ENCODE measurements around the gene NSD1. TPM values are rescaled to one million over a fixed set of nuclear protein-coding genes. Genes with fewer than 3 reads are reported as not detected.

NSD1 gene
- polyA plus RNA-seq, 4 donors, result 4.3 to 27.2 (median 11.5) TPM

DNA sequence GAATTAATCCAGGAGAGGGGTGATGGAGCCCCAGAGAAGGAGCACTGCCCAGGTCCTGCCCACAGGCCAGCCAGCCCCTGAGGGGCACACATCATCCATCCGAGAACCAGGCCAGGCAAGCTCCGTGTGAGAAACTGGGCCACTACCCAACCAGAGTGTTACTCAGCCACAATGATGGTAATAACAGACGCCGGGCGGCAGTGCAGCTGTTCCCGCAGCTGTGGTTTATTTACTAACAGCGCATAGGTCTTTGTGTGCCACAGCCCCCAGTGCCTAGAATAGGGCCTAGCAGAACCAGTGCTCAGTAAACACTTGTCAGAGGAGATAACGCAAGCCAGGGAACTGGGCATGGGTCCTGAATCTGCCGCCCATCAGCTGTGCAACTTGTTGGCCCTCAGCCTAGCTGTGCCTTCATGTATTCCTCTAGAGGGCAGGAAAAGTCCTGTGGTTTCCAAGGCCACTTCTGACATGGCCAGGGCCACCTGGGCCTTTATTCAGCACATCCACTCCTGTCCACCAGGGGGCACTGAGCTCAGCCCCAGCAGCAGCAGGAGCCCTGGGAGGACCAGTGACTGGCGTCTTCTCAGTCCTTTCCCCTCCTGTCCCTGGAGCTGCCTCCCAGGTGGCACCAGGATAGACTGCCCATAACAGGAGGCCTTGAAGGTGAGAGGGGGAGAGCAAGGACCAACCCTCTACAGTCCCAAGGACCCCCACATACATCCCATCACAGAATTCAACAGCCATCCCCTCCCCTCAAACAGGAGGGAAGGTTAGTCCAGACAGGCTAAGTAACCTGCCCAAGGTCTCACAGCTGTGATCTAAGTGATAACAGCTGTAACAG, 176.0 kb downstream of the NSD1 start:
- Histone ChIP-seq H3K4me1 (ENCODE audit: control insufficient read depth in 3 of 3, insufficient read depth in 2 of 3, low read depth in 1 of 3, low read length in 2 of 3) (peaks cover 3 to 28% (median 3%) of the 10 kb centered on the region in 3 donors), H3K27me3 (ENCODE audit: control insufficient read depth in 3 of 3, insufficient read depth in 3 of 3, low read length in 3 of 3) (no peaks in the 10 kb centered on the region), H3K36me3 (ENCODE audit: control insufficient read depth in 3 of 3, insufficient read depth in 2 of 3, low read depth in 1 of 3, low read length in 3 of 3) (peaks cover 0 to 64% (median 5%) of the 10 kb centered on the region in 3 donors), H3K27ac (ENCODE audit: low read depth in 1 of 3, low read length in 2 of 3) (no peak overlapping the region), H3K9me3 (ENCODE audit: control insufficient read depth in 2 of 2, insufficient read depth in 1 of 2, low read depth in 1 of 2, low read length in 1 of 2) (no peaks in the 10 kb centered on the region), H3K4me3 (ENCODE audit: low read depth in 1 of 3, low read length in 3 of 3) (no peak overlapping the region)
- 64 to 70% (median 65%) methylated on average over 10 of the region's 10 CpGs for WGBS, 3 donors
- no peak for FAIRE-seq
- DNase-seq, result peak; percentile 81 to 83

DNA sequence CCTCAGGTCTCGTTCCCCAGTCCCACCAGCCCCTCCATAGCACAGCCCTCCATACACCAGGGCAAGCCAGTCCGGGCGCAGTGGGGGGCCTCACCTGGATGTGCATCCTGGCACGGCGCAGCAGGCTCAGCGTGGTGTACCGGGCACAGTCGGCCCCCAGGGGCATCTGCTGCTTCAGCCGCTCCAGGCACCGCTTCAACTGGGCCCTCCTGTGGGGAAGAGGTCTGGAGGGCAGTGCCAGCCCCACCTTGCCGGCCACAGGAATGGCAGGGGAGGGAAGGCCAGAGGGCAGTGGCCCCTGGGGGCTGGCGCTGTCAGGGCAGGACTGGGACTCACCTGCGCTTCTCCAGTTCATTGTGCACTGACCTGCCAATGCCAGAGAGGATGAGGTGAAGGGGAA, 176.8 kb downstream of the NSD1 start:
- DNase-seq (no peak), FAIRE-seq (no peak)
- Histone ChIP-seq H3K4me1 (ENCODE audit: control insufficient read depth in 3 of 3, insufficient read depth in 2 of 3, low read depth in 1 of 3, low read length in 2 of 3) (peaks cover 3 to 28% (median 3%) of the 10 kb centered on the region in 3 donors), H3K27me3 (ENCODE audit: control insufficient read depth in 3 of 3, insufficient read depth in 3 of 3, low read length in 3 of 3) (no peaks in the 10 kb centered on the region), H3K4me3 (ENCODE audit: low read depth in 1 of 3, low read length in 3 of 3) (peak overlapping the region in 1 of 3 donors; percentile 57), H3K36me3 (ENCODE audit: control insufficient read depth in 3 of 3, insufficient read depth in 2 of 3, low read depth in 1 of 3, low read length in 3 of 3) (peaks cover 0 to 59% (median 5%) of the 10 kb centered on the region in 3 donors), H3K9me3 (ENCODE audit: control insufficient read depth in 2 of 2, insufficient read depth in 1 of 2, low read depth in 1 of 2, low read length in 1 of 2) (no peaks in the 10 kb centered on the region), H3K27ac (ENCODE audit: low read depth in 1 of 3, low read length in 2 of 3) (no peak overlapping the region)
- 90 to 92% (median 91%) methylated on average over 13 of the region's 13 CpGs for WGBS, 3 donors

DNA sequence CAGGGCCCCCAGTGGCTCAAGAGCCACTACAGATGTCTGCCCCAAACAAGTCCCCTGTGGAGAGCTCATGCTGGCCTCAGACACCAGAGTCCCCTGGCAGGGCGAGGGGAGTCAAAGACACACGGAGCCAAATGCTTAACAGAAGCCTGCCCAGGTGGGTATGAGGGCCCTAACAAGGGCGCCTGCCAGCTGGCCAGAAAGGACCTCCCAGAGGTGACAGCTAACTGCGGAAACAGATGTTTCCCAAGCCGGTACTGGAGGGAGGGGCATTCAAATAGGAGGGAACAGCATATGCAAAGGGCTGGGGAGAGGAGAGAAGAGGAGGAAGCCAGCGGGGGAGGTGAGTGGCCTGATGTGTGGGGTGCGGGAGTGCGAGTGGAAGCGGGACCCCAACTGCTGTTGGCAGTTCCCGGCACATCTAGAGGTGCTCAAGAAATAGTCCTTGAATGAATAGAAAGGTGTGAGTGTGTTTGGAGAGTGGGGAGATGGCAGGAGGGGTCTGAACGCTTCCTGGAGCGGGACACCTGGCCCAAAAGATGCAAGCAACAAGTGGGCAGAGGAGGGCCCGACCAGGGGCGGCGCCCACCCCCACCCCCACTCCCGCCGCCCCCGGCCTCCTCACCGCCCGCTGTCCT, 177.3 kb downstream of the NSD1 start:
- Histone ChIP-seq H3K27ac (ENCODE audit: low read depth in 1 of 3, low read length in 2 of 3) (no peak overlapping the region), H3K4me1 (ENCODE audit: control insufficient read depth in 3 of 3, insufficient read depth in 2 of 3, low read depth in 1 of 3, low read length in 2 of 3) (peaks cover 3 to 28% (median 3%) of the 10 kb centered on the region in 3 donors), H3K9me3 (ENCODE audit: control insufficient read depth in 2 of 2, insufficient read depth in 1 of 2, low read depth in 1 of 2, low read length in 1 of 2) (no peaks in the 10 kb centered on the region), H3K36me3 (ENCODE audit: control insufficient read depth in 3 of 3, insufficient read depth in 2 of 3, low read depth in 1 of 3, low read length in 3 of 3) (peaks cover 0 to 59% (median 5%) of the 10 kb centered on the region in 3 donors), H3K4me3 (ENCODE audit: low read depth in 1 of 3, low read length in 3 of 3) (peak overlapping the region in 2 of 3 donors; percentile 50 to 57), H3K27me3 (ENCODE audit: control insufficient read depth in 3 of 3, insufficient read depth in 3 of 3, low read length in 3 of 3) (no peaks in the 10 kb centered on the region)
- DNase-seq, result peak; percentile 40 to 48
- 12 to 19% (median 18%) methylated on average over 12 to 20 of the region's 20 CpGs for WGBS, 3 donors
- no peak for FAIRE-seq

DNA sequence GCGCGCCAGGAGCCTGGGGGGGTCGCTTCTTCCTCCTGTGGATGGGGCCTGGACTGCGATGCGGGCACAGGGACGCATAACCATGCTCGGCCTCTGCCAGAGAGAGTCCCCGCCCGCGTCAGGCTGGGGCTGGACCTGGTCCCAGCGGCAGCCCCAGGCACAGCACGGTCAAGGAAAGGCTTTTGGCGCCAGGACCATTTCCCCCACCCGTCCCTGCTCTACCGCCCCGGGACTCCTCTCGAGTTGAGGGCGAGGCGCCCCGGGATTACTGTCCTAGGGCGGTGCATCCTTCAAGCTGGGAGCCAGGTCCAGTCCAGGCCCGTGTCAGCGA, 177.8 kb downstream of the NSD1 start:
- Histone ChIP-seq H3K27me3 (ENCODE audit: control insufficient read depth in 3 of 3, insufficient read depth in 3 of 3, low read length in 3 of 3) (no peaks in the 10 kb centered on the region), H3K36me3 (ENCODE audit: control insufficient read depth in 3 of 3, insufficient read depth in 2 of 3, low read depth in 1 of 3, low read length in 3 of 3) (peaks cover 0 to 57% (median 5%) of the 10 kb centered on the region in 3 donors), H3K4me3 (ENCODE audit: low read depth in 1 of 3, low read length in 3 of 3) (peak overlapping the region in 2 of 3 donors; percentile 50 to 57), H3K4me1 (ENCODE audit: control insufficient read depth in 3 of 3, insufficient read depth in 2 of 3, low read depth in 1 of 3, low read length in 2 of 3) (peaks cover 3 to 28% (median 3%) of the 10 kb centered on the region in 3 donors), H3K9me3 (ENCODE audit: control insufficient read depth in 2 of 2, insufficient read depth in 1 of 2, low read depth in 1 of 2, low read length in 1 of 2) (no peaks in the 10 kb centered on the region), H3K27ac (ENCODE audit: low read depth in 1 of 3, low read length in 2 of 3) (peak overlapping the region in 1 of 3 donors; percentile 19)
- FAIRE-seq (no peak), DNase-seq (peak in 1 of 2 donors; percentile 28)
- 0 to 1% (median 1%) methylated on average over 8 to 23 of the region's 23 CpGs for WGBS, 3 donors

DNA sequence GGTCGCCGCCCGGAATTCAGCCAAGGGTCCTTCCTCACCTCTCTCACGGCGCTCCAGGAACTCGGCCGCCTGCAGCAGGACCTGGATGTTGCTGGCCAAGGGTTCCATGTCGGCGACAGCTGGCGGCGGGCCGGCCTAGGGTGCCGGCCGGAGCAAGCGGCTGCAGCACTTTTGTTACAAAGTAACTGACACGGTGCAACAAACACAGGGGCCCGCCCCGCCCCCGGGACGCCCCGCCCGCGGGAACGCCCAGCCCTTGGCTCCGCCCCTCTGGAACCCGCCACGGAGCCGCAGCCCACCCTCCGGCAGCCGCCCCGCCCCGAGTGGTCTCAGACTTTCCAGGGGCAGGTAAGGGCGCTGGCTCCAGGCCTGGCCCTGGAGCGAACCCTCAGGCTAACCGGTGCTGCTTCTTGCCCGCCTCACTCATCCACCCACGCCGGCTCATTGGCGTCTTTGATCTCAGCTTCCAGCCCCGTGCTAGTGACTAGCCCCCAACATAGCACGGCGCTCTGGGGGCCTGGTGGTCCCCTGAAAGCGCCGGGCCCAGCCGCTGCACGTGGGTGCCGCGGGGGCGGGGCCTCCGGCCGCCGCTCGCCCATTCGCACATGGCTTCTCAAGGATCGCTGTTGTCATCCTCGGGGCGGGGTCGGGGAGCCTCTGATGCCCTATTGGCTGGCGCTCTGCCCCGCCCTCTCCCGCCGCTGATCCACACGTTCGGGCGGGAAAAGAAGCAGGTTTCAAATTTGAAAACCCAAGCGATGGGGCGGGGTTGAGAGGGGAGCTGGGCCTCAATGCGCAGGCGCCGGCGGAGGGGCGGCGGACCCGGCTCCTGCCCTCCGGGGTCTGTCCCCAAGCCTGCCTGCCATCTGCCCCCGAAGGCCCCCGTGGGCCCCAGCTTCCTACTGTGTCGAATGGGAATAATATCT, 178.4 kb downstream of the NSD1 start, which contains the start of gene MXD3:
Gene MXD3 (minus strand): TSS at position 176 of the 926 bp plus-strand sequence. CDS start 68 bp downstream, at position 108.
- peak within 1 kb of the TSS in 2 of 3 donors; percentile 80 to 83 for H3K27ac ChIP-seq (ENCODE audit: low read depth in 1 of 3, low read length in 2 of 3)
- WGBS, 3 donors, result 0 to 1% (median 0%) methylated on average over 74 to 78 of the region's 78 CpGs
- peak within 1 kb of the TSS; percentile 50 to 57 (median 51) for H3K4me3 ChIP-seq (ENCODE audit: low read depth in 1 of 3, low read length in 3 of 3)
- FAIRE-seq (no peak), DNase-seq (peak; percentile 95 to 96)
- peaks cover 0 to 52% (median 3%) of the 10 kb centered on the region in 3 donors for H3K36me3 ChIP-seq (ENCODE audit: control insufficient read depth in 3 of 3, insufficient read depth in 2 of 3, low read depth in 1 of 3, low read length in 3 of 3)
- H3K27me3 ChIP-seq (ENCODE audit: control insufficient read depth in 3 of 3, insufficient read depth in 3 of 3, low read length in 3 of 3), result no peaks in the 10 kb centered on the region
- peaks cover 3 to 28% (median 3%) of the 10 kb centered on the region in 3 donors for H3K4me1 ChIP-seq (ENCODE audit: control insufficient read depth in 3 of 3, insufficient read depth in 2 of 3, low read depth in 1 of 3, low read length in 2 of 3)
- no peaks in the 10 kb centered on the region for H3K9me3 ChIP-seq (ENCODE audit: control insufficient read depth in 2 of 2, insufficient read depth in 1 of 2, low read depth in 1 of 2, low read length in 1 of 2)

DNA sequence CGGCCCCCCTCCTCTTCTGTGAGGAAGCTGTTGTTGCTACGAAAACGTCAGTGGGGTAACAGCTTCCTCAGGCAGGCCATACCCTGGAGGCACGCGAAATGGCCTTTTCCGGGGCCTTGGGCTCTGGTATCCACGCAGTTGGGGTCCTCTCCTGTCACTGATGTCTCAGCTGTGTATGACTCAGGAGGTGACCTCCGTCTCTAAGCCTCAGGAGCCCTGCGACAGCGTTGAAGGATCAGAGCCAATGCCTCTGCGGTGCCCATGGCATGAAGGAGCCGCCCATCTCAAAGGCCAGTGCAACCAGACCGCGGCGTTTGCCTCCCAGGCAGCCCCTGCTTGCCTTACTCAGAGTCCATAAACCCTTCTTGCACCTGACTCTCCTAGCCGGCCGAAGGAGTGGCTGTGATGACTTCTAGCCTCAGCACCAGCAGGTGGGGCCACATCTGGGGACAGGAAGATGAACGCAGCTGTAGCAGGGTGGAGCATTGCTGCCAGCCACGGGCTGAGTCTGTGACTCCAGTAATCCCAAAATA, 179.1 kb downstream of the NSD1 start:
- FAIRE-seq, result no peak
- Histone ChIP-seq H3K4me3 (ENCODE audit: low read depth in 1 of 3, low read length in 3 of 3) (peak overlapping the region in 2 of 3 donors; percentile 12 to 33), H3K36me3 (ENCODE audit: control insufficient read depth in 3 of 3, insufficient read depth in 2 of 3, low read depth in 1 of 3, low read length in 3 of 3) (peaks cover 0 to 50% (median 0%) of the 10 kb centered on the region in 3 donors), H3K27ac (ENCODE audit: low read depth in 1 of 3, low read length in 2 of 3) (peak overlapping the region in 2 of 3 donors; percentile 6 to 83), H3K27me3 (ENCODE audit: control insufficient read depth in 3 of 3, insufficient read depth in 3 of 3, low read length in 3 of 3) (no peaks in the 10 kb centered on the region), H3K9me3 (ENCODE audit: control insufficient read depth in 2 of 2, insufficient read depth in 1 of 2, low read depth in 1 of 2, low read length in 1 of 2) (no peaks in the 10 kb centered on the region), H3K4me1 (ENCODE audit: control insufficient read depth in 3 of 3, insufficient read depth in 2 of 3, low read depth in 1 of 3, low read length in 2 of 3) (peaks cover 3 to 28% (median 3%) of the 10 kb centered on the region in 3 donors)
- DNase-seq, result peak; percentile 82 to 84
- WGBS, 3 donors, result 2 to 6% (median 2%) methylated on average over 19 of the region's 19 CpGs

DNA sequence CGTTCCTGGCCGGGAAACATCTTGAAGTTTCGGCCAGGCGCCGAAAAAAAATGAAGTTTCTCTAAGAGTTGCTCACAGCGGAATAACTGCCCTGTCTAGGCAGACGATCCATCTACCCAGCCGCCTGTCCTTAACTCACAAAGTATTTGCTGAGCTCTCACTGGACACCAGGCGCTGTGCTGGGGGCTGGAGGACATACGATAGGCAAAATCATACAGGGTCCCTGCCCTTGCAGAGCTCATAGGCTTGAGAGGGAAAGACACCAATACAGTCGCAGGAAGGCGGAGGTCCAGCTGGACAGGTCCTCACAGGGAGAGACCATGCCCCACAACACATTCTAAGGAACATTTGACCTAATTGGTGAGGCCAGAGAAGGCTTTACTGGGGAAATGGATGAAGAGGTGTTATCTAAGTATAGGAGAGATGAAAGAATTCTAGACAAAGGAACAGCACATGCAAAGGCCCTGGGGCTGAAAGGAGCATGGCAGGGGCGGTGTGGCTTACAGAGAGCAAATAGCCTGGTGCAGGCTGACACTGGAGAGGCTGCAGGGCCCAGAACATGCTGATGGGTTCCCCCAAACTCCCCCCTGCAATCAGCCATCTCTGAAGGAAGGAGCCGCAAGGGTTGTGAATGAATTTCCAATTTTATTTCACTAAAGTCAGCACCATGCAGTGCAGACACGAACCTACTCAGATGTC, 180.1 kb downstream of the NSD1 start:
- FAIRE-seq (no peak), DNase-seq (no peak)
- WGBS, 3 donors, result 90 to 91% (median 91%) methylated on average over 15 of the region's 15 CpGs
- Histone ChIP-seq H3K4me1 (ENCODE audit: control insufficient read depth in 3 of 3, insufficient read depth in 2 of 3, low read depth in 1 of 3, low read length in 2 of 3) (peaks cover 3 to 28% (median 3%) of the 10 kb centered on the region in 3 donors), H3K9me3 (ENCODE audit: control insufficient read depth in 2 of 2, insufficient read depth in 1 of 2, low read depth in 1 of 2, low read length in 1 of 2) (no peaks in the 10 kb centered on the region), H3K36me3 (ENCODE audit: control insufficient read depth in 3 of 3, insufficient read depth in 2 of 3, low read depth in 1 of 3, low read length in 3 of 3) (peaks cover 0 to 41% (median 0%) of the 10 kb centered on the region in 3 donors), H3K27me3 (ENCODE audit: control insufficient read depth in 3 of 3, insufficient read depth in 3 of 3, low read length in 3 of 3) (no peaks in the 10 kb centered on the region), H3K27ac (ENCODE audit: low read depth in 1 of 3, low read length in 2 of 3) (no peak overlapping the region), H3K4me3 (ENCODE audit: low read depth in 1 of 3, low read length in 3 of 3) (no peak overlapping the region)

Measured in small intestine (tissue), 7 donors.